Stomach (tissue), 9 donors: ENCODE data around the gene CAPN15. TPM values are rescaled to one million over a fixed set of nuclear protein-coding genes. Genes with fewer than 3 reads are reported as not detected.
A peak's percentile ranks its signal among the peaks of the same experiment; 100 is the strongest.

ENCODE experiments used
- DNase-seq, 2 donors: peaks; one replicate each; pipeline versions ENCODE4 v3.0.0 to v3.0.0-alpha.2; 2013 to 2019
- H3K27ac ChIP-seq, 5 donors: fragments of 200-600 bp in 4 of 5; sonication (generic) in 4 of 5; one replicate each; pipeline ENCODE4 v1.5.1; 2013 to 2019; ENCODE audit warnings: mild to moderate bottlenecking in 1 of 5, moderate library complexity in 1 of 5
- H3K27me3 ChIP-seq, 3 donors: fragments of 200-600 bp; sonication (generic); one replicate each; pipeline ENCODE4 v1.5.1; 2017 to 2019; ENCODE audit warnings: mixed run types in 1 of 3
- H3K36me3 ChIP-seq, 4 donors: fragments of 200-600 bp; sonication (generic); 1 replicate in 3 of 4; 2 replicates in 1 of 4; pipeline ENCODE4 v1.5.1; 2016 to 2019
- H3K4me1 ChIP-seq, 4 donors: fragments of 200-600 bp; sonication (generic); one replicate each; pipeline ENCODE4 v1.5.1; 2016 to 2019
- H3K4me3 ChIP-seq, 4 donors: fragments of 200-600 bp; sonication (generic) in 3 of 4; one replicate each; pipeline ENCODE4 v1.5.1; 2016 to 2019; ENCODE audit warnings: mild to moderate bottlenecking in 1 of 4
- H3K9me3 ChIP-seq, 4 donors: fragments of 200-600 bp; sonication (generic); one replicate each; pipeline ENCODE4 v1.5.1; 2016 to 2019
- CTCF ChIP-seq, 7 experiments: fragments of 450-650 bp in 4 of 7; fragments of 200-600 bp in 3 of 7; sonication (generic) in 3 of 7; IDR thresholded peaks; one replicate each; pipeline ENCODE4 v1.5.1; 2016 to 2019; ENCODE audit warnings: antibody characterized with exemption in 7 of 7, control low read depth in 2 of 7, mild to moderate bottlenecking in 1 of 7
- EP300 ChIP-seq: sonication (generic); formaldehyde crosslinking; IDR thresholded peaks from one replicate; pipeline ENCODE4 v1.6.1; 2017; ENCODE audit warnings: antibody characterized with exemption
- POLR2A ChIP-seq, 4 donors: fragments of 450-650 bp; IDR thresholded peaks; one replicate each; pipeline ENCODE4 v1.6.1; 2016; ENCODE audit warnings: antibody characterized with exemption in 4 of 4, control low read depth in 2 of 4, mild to moderate bottlenecking in 1 of 4, moderate library complexity in 1 of 4
- POLR2AphosphoS5 ChIP-seq, 3 donors: sonication (generic); formaldehyde crosslinking; IDR thresholded peaks; one replicate each; pipeline ENCODE4 v1.6.1; 2016; ENCODE audit warnings: antibody characterized with exemption in 3 of 3
- WGBS, 5 donors: extraction: QIAGEN DNeasy Blood & Tissue Kit in 3 of 5; methylation state at CpG; one replicate each; pipeline versions ENCODE4 v1.1.5 to v1.1.7; 2013 to 2018; 5-methylcytosine and 5-hydroxymethylcytosine counted together
- intact Hi-C: fragments of 100-400 bp; cut with DNase I; formaldehyde crosslinking; loops from one replicate; pipeline ENCODE4 v1.15.1; 2023; ENCODE audit warnings: low total_unique reads
- polyA plus RNA-seq, 3 donors: library from polyadenylated mRNA; stranded (reverse); fragments of 200-250 nt; gene quantifications; one replicate each; pipeline ENCODE4 v1.2.3, GENCODE V29; 2013
- total RNA-seq, 5 donors: library from RNA; depleted of rRNA; stranded (reverse); fragments of >200 nt; gene quantifications; one replicate each; pipeline versions ENCODE4 v1.1.0 to v1.2.3, GENCODE V29; 2014 to 2016
- donor health status: healthy with polysubstance abuse.
- donor health status: Bipolar disorder and iron deficiency.
- donor health status: healthy.

The CAPN15 gene
- total and polyA plus RNA-seq, 8 donors = 25.2 to 235 (median 35.0) TPM

- H3K27me3 ChIP-seq = no peaks in the 10 kb centered on the region
- intact Hi-C loops = loop anchor here (10.0 kb wide), 1 partner anchor 82 kb away; no protein-coding TSS in a partner anchor
- 78 to 88% (median 83%) methylated on average over 19 to 27 of the region's 27 CpGs for WGBS, 5 donors
- TF ChIP-seq POLR2A (IDR thresholded peaks at IDR 0.05) (no peak), EP300 (no peak), POLR2AphosphoS5 (IDR thresholded peaks at IDR 0.05) (no peak), CTCF (IDR thresholded peaks at IDR 0.05) (no peak)
- peaks cover 11 to 43% (median 31%) of the 10 kb centered on the region in 4 donors for H3K36me3 ChIP-seq
- no peaks in the 10 kb centered on the region for H3K9me3 ChIP-seq
- no peak for DNase-seq
- H3K27ac ChIP-seq = no peak overlapping the region
- H3K4me3 ChIP-seq = no peak overlapping the region
- peaks cover 17 to 57% (median 41%) of the 10 kb centered on the region in 4 donors for H3K4me1 ChIP-seq
These were observed 45.5 kb downstream of the CAPN15 start for GRCh38 chr16:572865-573650.

- no peaks in the 10 kb centered on the region for H3K9me3 ChIP-seq
- H3K27ac ChIP-seq = no peak overlapping the region
- no peaks in the 10 kb centered on the region for H3K27me3 ChIP-seq
- H3K36me3 ChIP-seq = peaks cover 11 to 43% (median 31%) of the 10 kb centered on the region in 4 donors
- intact Hi-C loops = loop anchor here (10.0 kb wide), 1 partner anchor 81 kb away; no protein-coding TSS in a partner anchor
- TF ChIP-seq POLR2AphosphoS5 (IDR thresholded peaks at IDR 0.05) = no peak
- no peak for TF ChIP-seq POLR2A (IDR thresholded peaks at IDR 0.05)
- no peak for TF ChIP-seq CTCF (IDR thresholded peaks at IDR 0.05)
- TF ChIP-seq EP300 = no peak
- peak in 1 of 2 donors; percentile 58 for DNase-seq
- H3K4me1 ChIP-seq = peaks cover 7 to 53% (median 40%) of the 10 kb centered on the region in 4 donors
- H3K4me3 ChIP-seq = no peak overlapping the region
- 82 to 92% (median 88%) methylated on average over 29 to 46 of the region's 46 CpGs for WGBS, 5 donors
These were observed 46.7 kb downstream of the CAPN15 start for GRCh38 chr16:574021-574760.

DNA sequence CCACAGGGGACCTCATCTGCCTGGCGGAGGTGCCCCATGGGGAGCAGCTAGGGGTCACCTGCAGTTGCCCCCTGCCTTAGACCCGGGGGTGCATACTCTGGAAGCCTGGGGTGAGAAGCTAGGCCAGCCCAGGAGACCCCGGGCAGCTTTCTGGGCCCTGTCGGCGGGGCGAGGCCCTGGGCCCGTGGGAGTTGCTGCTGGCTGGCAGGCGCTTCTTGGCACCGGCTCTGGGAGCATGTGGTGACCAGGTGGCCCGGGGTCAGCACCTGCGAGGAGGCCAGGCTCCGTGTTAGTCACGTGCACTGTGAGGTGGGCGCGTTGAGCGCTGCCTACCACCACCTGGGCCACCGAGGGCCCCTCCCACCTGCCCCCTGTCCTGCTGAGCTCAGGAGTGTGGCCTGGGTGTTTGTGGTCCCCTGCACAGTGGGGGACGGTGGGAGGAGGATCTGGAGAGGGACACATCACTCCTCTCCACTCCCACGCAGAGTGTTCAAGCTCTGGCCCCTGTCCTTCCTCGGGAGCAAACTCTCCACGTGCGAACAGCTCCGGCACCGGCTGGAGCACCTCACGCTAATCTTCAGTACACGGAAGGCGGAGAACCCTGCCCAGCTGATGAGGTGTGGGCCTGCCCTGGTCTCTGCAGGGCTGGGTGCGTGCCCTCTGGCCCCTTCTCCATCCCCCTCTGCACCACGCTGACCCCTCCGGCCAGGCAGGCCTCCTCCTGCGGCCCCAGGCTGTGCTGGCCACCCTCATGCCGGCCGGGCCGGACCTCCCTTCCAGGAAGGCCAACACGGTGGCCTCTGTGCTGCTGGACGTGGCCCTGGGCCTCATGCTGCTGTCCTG is 48.1 kb downstream of the CAPN15 start:
- intact Hi-C loops = loop anchor here (10.0 kb wide), 1 partner anchor 79 kb away; no protein-coding TSS in a partner anchor
- 65 to 81% (median 70%) methylated on average over 23 to 36 of the region's 36 CpGs for WGBS, 5 donors

GRCh38 chr16:576197-576822 is 48.8 kb downstream of the CAPN15 start:
- Histone ChIP-seq H3K27me3 (no peaks in the 10 kb centered on the region), H3K4me1 (peaks cover 0 to 39% (median 27%) of the 10 kb centered on the region in 4 donors), H3K36me3 (peaks cover 11 to 54% (median 41%) of the 10 kb centered on the region in 4 donors), H3K27ac (no peak overlapping the region), H3K4me3 (no peak overlapping the region), H3K9me3 (no peaks in the 10 kb centered on the region)
- TF ChIP-seq EP300 (no peak), POLR2A (IDR thresholded peaks at IDR 0.05) (no peak)
- intact Hi-C loops = loop anchor here (10.0 kb wide), 1 partner anchor 78 kb away; no protein-coding TSS in a partner anchor
- WGBS, 5 donors = 64 to 85% (median 74%) methylated on average over 14 to 21 of the region's 21 CpGs
- no peak for DNase-seq

More for the DNA sequence above, 48.1 kb downstream of the CAPN15 start:
- no peaks in the 10 kb centered on the region for H3K27me3 ChIP-seq
- no peaks in the 10 kb centered on the region for H3K9me3 ChIP-seq
- H3K27ac ChIP-seq = no peak overlapping the region
- H3K4me3 ChIP-seq = no peak overlapping the region
- no peak for TF ChIP-seq POLR2AphosphoS5 (IDR thresholded peaks at IDR 0.05)
- no peak for DNase-seq
- peaks cover 11 to 48% (median 35%) of the 10 kb centered on the region in 4 donors for H3K36me3 ChIP-seq
- peaks cover 3 to 46% (median 33%) of the 10 kb centered on the region in 4 donors for H3K4me1 ChIP-seq
